Activated CD8-positive, alpha-beta memory T cell treated with anti-CD3 and anti-CD28 coated beads, Interleukin-2, amount 50 U/mL, for 4 hours (primary cell): ENCODE measurements around the gene CLIC6.

ENCODE experiments used
- DNase-seq: peaks from one replicate; pipeline ENCODE4 v3.0.0-alpha.2; 2020

CLIC6 gene

DNA sequence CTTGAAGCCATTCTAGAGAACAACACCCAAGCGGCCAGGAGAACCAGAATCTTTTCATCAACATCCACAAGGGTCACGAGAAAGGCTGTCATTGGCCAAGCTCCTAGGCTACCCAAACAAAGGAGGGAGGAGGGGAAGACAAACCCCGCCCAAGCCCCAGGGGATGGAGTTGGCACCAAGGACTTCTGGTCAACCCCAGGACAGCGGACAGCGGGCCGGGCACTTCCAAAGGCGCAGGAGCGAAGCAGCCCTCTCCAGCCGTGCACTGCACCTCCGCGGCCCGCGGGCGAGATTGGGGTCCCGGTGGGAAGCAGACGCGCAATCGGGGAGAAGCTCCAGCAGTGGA lies at the start of gene CLIC6:
Gene CLIC6, plus strand, starts transcription at position 192 of the 346 bp plus-strand sequence. CDS start 395 bp downstream, outside the sequence.
- no peak for DNase-seq

GRCh38 chr21:34619841-34620665 lies 48.7 kb upstream of the CLIC6 start:
- DNase-seq, result no peak

GRCh38 chr21:34621434-34622350 lies 47.1 kb upstream of the CLIC6 start:
- DNase-seq, result no peak

DNA sequence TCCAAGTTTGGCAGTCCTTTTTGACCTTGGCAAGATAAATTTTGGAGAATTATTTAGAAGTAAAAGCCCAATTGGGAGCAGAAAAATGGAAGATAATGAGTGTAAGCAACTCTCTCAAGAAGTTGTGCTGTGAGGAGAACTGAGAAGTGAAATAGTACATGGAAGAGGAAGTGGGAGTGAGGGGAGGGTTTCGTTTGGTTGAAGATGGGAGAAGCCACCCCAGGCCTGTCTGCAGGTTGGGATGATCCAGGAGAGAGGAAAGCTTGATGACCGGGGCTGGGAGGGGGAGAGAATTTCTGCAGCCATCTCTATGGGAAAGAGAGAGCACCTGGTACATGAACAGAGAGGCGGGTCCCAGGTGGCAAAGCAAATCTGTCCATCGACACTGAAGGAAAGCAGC lies 45.3 kb upstream of the CLIC6 start:
- DNase-seq, result no peak

DNA sequence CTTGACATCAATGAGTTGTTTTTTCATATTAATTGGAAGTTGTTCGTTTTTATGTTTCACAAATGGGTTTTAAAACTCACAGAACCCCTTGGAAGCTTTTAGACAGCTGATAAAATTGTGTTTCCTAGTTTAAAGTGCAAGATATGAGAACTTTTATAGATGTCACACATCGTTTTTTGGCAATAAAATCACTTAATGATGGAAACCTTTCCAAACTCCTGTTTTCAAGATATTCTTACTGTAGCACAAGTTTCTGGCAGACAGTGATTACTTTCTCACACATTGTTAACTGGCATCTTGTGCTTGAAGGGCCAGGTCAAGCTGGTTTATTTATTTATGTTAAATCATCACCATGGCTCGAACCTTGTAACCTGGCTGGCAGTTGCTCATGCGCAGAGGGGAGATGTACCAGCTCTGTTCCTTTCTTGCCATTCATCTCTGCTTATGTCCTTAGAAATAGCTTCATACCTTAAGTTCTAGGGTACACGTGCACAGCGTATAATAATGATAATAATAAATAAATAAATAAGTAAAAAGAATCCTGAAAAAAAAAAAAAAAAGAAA lies 43.7 kb upstream of the CLIC6 start:
- no peak for DNase-seq

DNA sequence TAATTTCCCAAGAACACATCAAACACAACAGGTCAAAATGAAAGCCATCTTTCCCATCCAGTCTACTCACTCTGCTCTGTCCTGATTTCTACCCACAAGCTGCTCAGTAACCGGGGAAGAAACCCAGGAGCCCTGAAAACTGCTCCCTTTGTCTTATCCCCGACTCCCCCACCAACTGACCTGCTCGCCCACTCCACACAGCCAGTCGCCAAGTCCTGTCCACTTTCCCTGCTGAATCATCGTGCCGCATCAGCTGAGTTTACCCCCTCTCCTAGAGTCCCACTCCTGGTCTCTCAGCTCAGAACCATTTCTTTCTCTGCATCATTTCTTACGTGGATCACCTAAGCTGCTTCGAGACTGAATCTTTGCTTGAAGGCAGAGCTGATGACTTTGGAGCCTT lies 42.7 kb upstream of the CLIC6 start:
- no peak for DNase-seq

DNA sequence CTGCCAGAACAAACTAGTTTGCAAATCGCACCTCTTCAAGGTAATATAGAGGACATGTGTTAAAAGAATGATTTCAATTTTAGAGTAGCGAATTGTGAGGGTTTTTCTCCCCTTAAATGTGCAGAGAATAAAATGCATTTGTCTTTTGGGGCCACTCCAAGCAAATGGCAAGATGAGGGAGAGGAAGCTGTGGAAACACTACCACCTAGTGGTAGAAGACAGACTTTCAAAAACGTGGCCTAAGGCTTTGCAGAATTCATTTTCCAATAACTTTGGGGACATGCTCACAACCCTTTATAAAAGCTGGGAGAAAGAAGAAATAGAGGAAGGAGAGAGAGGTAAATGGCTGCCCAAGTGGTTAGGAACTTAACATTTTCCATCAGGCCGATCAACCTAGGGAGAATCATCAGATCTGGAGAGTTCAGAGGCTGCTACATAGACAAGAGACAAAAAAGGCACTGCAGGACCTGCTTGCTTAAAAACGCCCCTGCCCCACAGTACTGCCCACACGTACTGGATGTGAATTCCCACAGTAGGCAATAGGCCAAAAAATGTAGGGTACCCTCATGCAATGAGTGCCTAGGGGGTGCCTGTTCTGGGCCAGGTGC lies 38.2 kb upstream of the CLIC6 start:
- no peak for DNase-seq

- DNase-seq, result no peak
Measured at GRCh38 chr21:34632498-34632897, 36.3 kb upstream of the CLIC6 start.

GRCh38 chr21:34635307-34635706 lies 33.5 kb upstream of the CLIC6 start:
- no peak for DNase-seq

DNA sequence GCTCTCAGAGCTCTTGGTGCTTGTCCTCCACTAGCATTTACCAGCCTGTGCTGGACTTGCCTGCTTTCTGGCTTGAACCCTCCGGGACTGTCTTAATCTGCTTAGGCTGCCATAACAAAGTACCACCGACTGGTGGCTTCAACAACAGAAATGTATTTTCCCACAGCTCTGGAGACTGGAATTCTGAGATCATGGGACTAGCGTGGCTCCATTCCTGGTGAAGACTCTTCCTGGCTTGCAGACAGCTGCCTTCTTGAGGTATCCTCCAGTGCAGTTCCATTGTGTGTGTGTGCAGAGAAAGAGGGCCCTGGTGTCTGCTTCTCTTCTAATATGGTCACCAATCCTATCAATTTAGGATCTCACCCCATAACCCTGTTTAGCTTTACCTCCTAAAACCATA lies 31.8 kb upstream of the CLIC6 start:
- DNase-seq, result no peak

- DNase-seq, result no peak
Measured at GRCh38 chr21:34639250-34639649, 29.5 kb upstream of the CLIC6 start.

DNA sequence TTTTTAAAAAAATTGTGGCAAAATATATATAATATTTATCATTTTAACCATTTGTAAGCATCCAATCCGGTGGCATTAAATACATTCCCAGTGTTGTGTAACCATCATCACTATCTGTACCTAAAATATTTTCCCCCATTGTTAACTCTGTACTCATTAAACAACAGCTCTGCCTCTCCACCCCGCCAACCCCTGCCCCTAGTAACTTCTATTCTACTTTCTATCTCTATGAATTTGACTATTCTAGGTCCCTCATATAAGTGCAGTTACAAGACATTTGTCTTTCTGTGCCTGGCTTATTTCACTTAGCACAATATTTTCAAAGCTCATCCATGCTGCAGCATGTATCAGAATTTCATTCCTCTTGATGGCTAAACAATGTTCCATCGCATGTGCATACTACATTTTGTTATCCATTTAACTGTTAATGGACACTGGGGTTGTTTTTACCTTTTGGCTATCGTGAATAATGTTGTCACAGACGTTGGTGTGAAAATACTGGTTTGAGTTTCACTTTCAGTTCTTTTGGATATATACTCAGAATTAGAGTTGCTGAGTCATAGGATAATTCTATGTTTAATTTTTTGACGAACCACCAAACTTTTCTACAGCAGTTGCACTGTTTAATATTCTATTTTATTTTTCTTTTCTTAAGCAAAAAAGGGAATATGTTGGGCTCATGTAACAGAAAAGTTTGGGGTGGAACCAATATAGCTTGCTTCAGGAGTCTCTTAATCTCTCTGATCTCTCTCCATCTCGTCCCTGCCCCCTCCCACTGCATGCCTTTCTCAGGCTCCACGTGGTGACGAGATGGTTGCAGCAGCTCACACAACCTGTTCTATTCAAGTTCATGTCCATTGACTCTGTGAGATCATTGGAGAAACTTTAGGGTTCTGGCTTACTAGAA lies 28.7 kb upstream of the CLIC6 start:
- DNase-seq, result no peak

DNA sequence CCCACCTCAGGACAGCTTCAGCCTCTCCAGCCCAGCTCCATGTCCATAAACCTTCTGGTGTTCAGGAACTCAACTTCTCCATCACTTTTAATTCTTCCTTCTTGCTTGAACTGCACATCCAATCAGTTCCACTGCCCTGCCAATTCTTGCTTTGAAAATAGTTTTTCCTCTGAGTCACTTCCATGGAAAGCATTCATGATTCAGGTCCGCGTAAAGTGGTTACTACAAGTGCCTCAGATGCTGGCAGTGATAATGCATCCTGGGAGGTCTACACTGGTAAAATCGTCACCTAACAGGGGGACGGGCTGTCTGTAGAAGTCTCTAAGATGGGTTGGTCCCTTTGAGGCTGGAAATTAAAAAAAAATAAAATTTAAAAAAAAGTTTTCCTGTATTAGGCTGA lies 27.9 kb upstream of the CLIC6 start:
- DNase-seq, result no peak

DNA sequence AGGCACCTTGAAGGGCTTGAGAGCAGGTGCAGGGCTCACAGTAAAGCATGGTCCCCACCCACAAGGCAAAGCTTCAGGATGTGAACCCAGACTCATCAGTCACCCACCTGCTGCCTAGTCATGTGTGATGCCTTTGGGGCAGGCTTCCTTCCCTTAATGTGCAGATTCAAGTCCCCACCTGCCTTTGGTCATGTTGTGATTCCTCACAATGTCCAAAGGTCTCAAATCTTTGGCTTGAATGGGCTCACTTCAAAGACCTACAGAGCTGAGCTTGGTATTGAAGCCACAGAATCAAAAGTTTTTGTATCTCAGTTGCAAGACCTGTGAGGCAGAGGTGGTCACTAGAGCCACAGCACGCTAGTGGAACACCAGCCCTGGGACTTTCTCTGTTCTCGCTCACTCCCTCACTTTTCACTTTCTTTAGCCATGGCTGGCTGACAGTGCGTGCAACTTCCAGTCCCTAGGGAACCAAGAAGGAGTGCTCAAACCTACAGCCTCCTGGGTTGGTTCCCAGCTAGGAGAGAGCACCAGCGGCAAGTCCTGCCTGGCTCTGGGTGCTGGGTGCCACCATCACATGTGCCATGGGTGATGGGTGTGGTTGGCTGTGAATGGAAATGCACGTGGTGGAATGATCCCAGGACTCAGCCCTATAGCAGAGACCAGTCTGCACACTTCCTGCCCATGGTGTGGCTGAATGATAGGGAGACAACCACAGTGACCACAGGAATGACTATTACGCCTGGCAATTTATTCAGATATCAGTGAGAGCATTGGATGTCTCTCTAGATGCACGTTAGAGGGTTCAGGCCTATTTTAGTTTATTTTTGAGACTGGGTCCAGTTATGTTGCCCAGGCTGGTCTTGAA lies 26.4 kb upstream of the CLIC6 start:
- DNase-seq, result no peak

GRCh38 chr21:34644825-34645224 lies 24.0 kb upstream of the CLIC6 start:
- DNase-seq, result no peak

DNA sequence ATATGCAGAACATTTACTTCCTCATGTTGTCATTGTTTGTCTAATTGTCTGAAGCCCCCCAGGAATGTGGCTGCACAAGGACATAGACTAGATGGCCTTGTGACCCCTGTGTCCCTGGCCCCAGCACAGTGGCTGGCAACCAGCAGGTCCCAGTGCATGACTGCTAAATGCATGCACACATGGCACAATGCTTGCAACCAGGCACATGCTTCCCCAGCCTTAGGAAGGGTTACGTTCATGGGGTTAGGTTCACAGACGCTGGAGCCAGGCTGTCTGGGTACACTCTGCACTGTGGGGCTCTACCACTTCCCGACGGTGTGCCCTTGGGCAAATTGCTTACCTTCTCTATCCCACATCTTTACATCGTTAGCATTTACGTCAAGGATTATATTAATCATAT lies 21.2 kb upstream of the CLIC6 start:
- no peak for DNase-seq

- DNase-seq, result no peak
Measured at GRCh38 chr21:34648739-34649297, 20.0 kb upstream of the CLIC6 start.

GRCh38 chr21:34649400-34649799 lies 19.4 kb upstream of the CLIC6 start:
- no peak for DNase-seq

GRCh38 chr21:34650861-34651431 lies 17.8 kb upstream of the CLIC6 start:
- no peak for DNase-seq

DNA sequence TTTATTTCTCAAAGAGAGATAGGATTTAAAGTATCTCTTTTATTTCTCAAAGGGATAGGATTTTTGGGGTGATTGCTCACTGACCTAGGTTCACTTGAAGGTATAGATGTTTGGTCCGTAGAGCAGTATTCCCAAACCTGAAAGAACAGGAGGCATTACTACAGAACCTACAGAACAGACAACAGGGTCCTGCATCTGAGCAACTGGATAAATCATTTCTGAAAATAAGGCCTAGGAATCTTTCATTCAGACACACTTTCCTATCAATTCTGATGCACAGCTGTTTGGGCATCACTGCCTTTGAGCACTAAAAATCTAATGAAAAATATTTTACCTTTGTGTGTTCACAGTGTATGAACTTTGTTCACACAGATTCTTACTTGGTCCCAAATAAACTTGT lies 17.2 kb upstream of the CLIC6 start:
- no peak for DNase-seq

- DNase-seq, result no peak
Measured at GRCh38 chr21:34653522-34653921, 15.3 kb upstream of the CLIC6 start.
